Neural cell (in vitro differentiated cells): Measurements from ENCODE around the gene SPRR2E.

Experiments
- CTCF ChIP-seq: fragments of 450-650 bp; IDR thresholded peaks from 2 replicates; pipeline ENCODE4 v1.5.1; 2014; ENCODE audit warnings: antibody characterized with exemption, mild to moderate bottlenecking, moderate library complexity; ENCODE audit not compliant: poor library complexity, severe bottlenecking
- EZH2 ChIP-seq: fragments of 200-600, 300-800 bp; shearing (Covaris generic), sonication (generic); IDR thresholded peaks from 2 replicates; pipeline ENCODE4 v1.6.1; 2014; ENCODE audit warnings: antibody characterized with exemption, low read length, borderline replicate concordance, mild to moderate bottlenecking; ENCODE audit not compliant: insufficient read depth, poor library complexity, severe bottlenecking
- POLR2AphosphoS5 ChIP-seq: IDR thresholded peaks from 2 replicates; pipeline ENCODE4 v1.6.1; 2012
- REST ChIP-seq: IDR thresholded peaks from 2 replicates; pipeline ENCODE4 v1.6.1; 2012; ENCODE audit warnings: borderline replicate concordance

GRCh38 chr1:153125536-153125935 lies 31.2 kb upstream of the SPRR2E start:
- TF ChIP-seq CTCF = no peak
- no peak for TF ChIP-seq REST
- TF ChIP-seq POLR2AphosphoS5 = no peak
- TF ChIP-seq EZH2 = no peak
